SK-N-SH (cell line): ENCODE results near the gene PDE4D. TPM values are rescaled to one million over a fixed set of nuclear protein-coding genes. Genes with fewer than 3 reads are reported as not detected.

Experiments used
- CTCF ChIA-PET: fragments of 300-600, 350-600 bp; formaldehyde crosslinking; extraction: SDS; loops from one replicate; lab custom pipeline; 2021; lab: Yijun Ruan, JAX
- POLR2A ChIA-PET: fragments of 350-600 bp; sonication (Branson Sonifier 250); formaldehyde crosslinking; extraction: SDS; loops from one replicate; lab custom pipeline; 2020; ENCODE audit warnings: antibody characterized with exemption, inconsistent platforms; lab: Yijun Ruan, JAX
- DNase-seq: peaks from one replicate; pipeline ENCODE4 v3.0.0; 2012
- H2AFZ ChIP-seq: fragments of 200-600 bp; sonication (generic); 2 replicates; pipeline ENCODE4 v1.8.1; 2016; ENCODE audit warnings: antibody characterized with exemption, mild to moderate bottlenecking, low read depth
- H3F3A ChIP-seq: fragments of 200-600 bp; sonication (generic); replicated peaks from 2 replicates; pipeline ENCODE3; 2016; ENCODE audit warnings: antibody characterized with exemption, mild to moderate bottlenecking; ENCODE audit not compliant: insufficient read depth
- H3K27ac ChIP-seq, 2 experiments: fragments of 200-500 bp in 1 of 2; fragments of 200-600 bp in 1 of 2; sonication (Bioruptor generic) in 1 of 2; sonication (generic), shearing (Covaris generic) in 1 of 2; 2 replicates each; pipeline versions ENCODE4 v1.5.1 to v1.6.1; 2014 to 2016; ENCODE audit warnings: low read depth in 2 of 2, inconsistent platforms in 1 of 2, low read length in 1 of 2, mild to moderate bottlenecking in 1 of 2, mixed read lengths in 1 of 2
- H3K27me3 ChIP-seq: fragments of 200-600 bp; sonication (generic), shearing (Covaris generic); 2 replicates; pipeline ENCODE4 v1.6.1; 2016; ENCODE audit warnings: mixed run types; ENCODE audit not compliant: insufficient read depth
- H3K36me3 ChIP-seq, 2 experiments: fragments of 200-500 bp in 1 of 2; fragments of 200-600 bp in 1 of 2; sonication (Bioruptor generic) in 1 of 2; sonication (generic) in 1 of 2; replicated peaks in 1 of 2; 2 replicates each; pipeline versions ENCODE3 to v1.5.1; 2014 to 2016; ENCODE audit warnings: low read length in 1 of 2, mild to moderate bottlenecking in 1 of 2; ENCODE audit not compliant: insufficient read depth in 2 of 2, control insufficient read depth in 1 of 2
- H3K4me1 ChIP-seq, 2 experiments: fragments of 200-500 bp in 1 of 2; fragments of 200-600 bp in 1 of 2; sonication (Bioruptor generic) in 1 of 2; sonication (generic), shearing (Covaris generic) in 1 of 2; 2 replicates each; pipeline versions ENCODE4 v1.5.1 to v1.6.1; 2014 to 2016; ENCODE audit warnings: low read depth in 1 of 2, low read length in 1 of 2, mixed run types in 1 of 2; ENCODE audit not compliant: insufficient read depth in 2 of 2, control insufficient read depth in 1 of 2
- H3K4me2 ChIP-seq: fragments of 200-600 bp; sonication (generic), shearing (Covaris generic); 2 replicates; pipeline ENCODE4 v1.6.1; 2017; ENCODE audit warnings: mixed run types
- H3K4me3 ChIP-seq, 2 experiments: fragments of 200-500 bp in 1 of 2; fragments of 200-600 bp in 1 of 2; sonication (Bioruptor generic) in 1 of 2; sonication (generic), shearing (Covaris generic) in 1 of 2; 2 replicates each; pipeline versions ENCODE4 v1.5.1 to v1.8.1; 2014 to 2016; ENCODE audit warnings: low read depth in 2 of 2, inconsistent platforms in 1 of 2, low read length in 1 of 2, mild to moderate bottlenecking in 1 of 2, mixed read lengths in 1 of 2, moderate library complexity in 1 of 2
- H3K79me2 ChIP-seq: fragments of 200-600 bp; sonication (generic); 2 replicates; pipeline ENCODE4 v1.8.1; 2017; ENCODE audit warnings: mild to moderate bottlenecking; ENCODE audit not compliant: insufficient read depth
- H3K9ac ChIP-seq: fragments of 200-600 bp; sonication (generic); 2 replicates; pipeline ENCODE4 v1.6.1; 2017; ENCODE audit warnings: mixed run types
- H3K9me2 ChIP-seq: fragments of 200-600 bp; sonication (generic); 2 replicates; pipeline ENCODE4 v1.6.1; 2017; ENCODE audit warnings: mixed run types
- H3K9me3 ChIP-seq: fragments of 200-600 bp; sonication (generic); 2 replicates; pipeline ENCODE4 v1.6.1; 2017; ENCODE audit warnings: mixed run types, mild to moderate bottlenecking, moderate library complexity
- H4K20me1 ChIP-seq: fragments of 200-600 bp; sonication (generic); 2 replicates; pipeline ENCODE4 v1.6.1; 2017; ENCODE audit warnings: mild to moderate bottlenecking, mixed run types; ENCODE audit not compliant: insufficient read depth
- CHD2 ChIP-seq: fragments of 150-350 bp; IDR thresholded peaks from 2 replicates; pipeline ENCODE4 v1.6.1; 2018; ENCODE audit warnings: low read length; ENCODE audit not compliant: partially characterized antibody
- ELF1 ChIP-seq: IDR thresholded peaks from 2 replicates; pipeline ENCODE4 v1.4.0; 2012
- EP300 ChIP-seq, 2 experiments: IDR thresholded peaks; 2 replicates each; pipeline versions ENCODE4 v1.4.0 to v1.6.1; 2012; ENCODE audit warnings: borderline replicate concordance in 1 of 2, low read depth in 1 of 2, low read length in 1 of 2
- FOSL2 ChIP-seq: IDR thresholded peaks from 2 replicates; pipeline ENCODE4 v1.4.0; 2012; ENCODE audit warnings: low read depth, mild to moderate bottlenecking, moderate library complexity, borderline replicate concordance
- FOXM1 ChIP-seq: IDR thresholded peaks from 2 replicates; pipeline ENCODE4 v1.4.0; 2012; ENCODE audit warnings: low read depth, mild to moderate bottlenecking
- GABPA ChIP-seq: IDR thresholded peaks from 2 replicates; pipeline ENCODE4 v1.4.0; 2012; ENCODE audit warnings: low read depth, mild to moderate bottlenecking
- GATA2 ChIP-seq: sonication (generic); formaldehyde crosslinking; IDR thresholded peaks from 2 replicates; pipeline ENCODE4 v1.5.0; 2020; ENCODE audit warnings: mild to moderate bottlenecking, missing genetic modification reagents
- JUND ChIP-seq: IDR thresholded peaks from 2 replicates; pipeline ENCODE4 v1.4.0; 2012
- MEF2A ChIP-seq: IDR thresholded peaks from 2 replicates; pipeline ENCODE4 v1.4.0; 2012; ENCODE audit warnings: low read depth, borderline replicate concordance
- MXI1 ChIP-seq: IDR thresholded peaks from 2 replicates; pipeline ENCODE4 v1.6.1; 2012; ENCODE audit warnings: mild to moderate bottlenecking, low read depth, low read length, improper control_type of control experiment
- NFIC ChIP-seq: IDR thresholded peaks from 2 replicates; pipeline ENCODE4 v1.4.0; 2012; ENCODE audit warnings: borderline replicate concordance
- NRF1 ChIP-seq: IDR thresholded peaks from 2 replicates; pipeline ENCODE4 v1.6.1; 2012; ENCODE audit warnings: low read depth, mild to moderate bottlenecking, low read length
- PBX3 ChIP-seq: IDR thresholded peaks from 2 replicates; pipeline ENCODE4; 2012
- POLR2AphosphoS5 ChIP-seq: IDR thresholded peaks from 2 replicates; pipeline ENCODE4 v1.6.1; 2012; ENCODE audit warnings: low read depth, low read length
- RCOR1 ChIP-seq: fragments of 150-350 bp; IDR thresholded peaks from 2 replicates; pipeline ENCODE4 v1.6.1; 2017; ENCODE audit warnings: antibody characterized with exemption, low read length
- REST ChIP-seq: IDR thresholded peaks from 2 replicates; pipeline ENCODE4 v1.6.1; 2012; ENCODE audit warnings: mild to moderate bottlenecking, low read depth, low read length, moderate library complexity
- SMC3 ChIP-seq: IDR thresholded peaks from 2 replicates; pipeline ENCODE4 v1.6.1; 2012; ENCODE audit warnings: low read depth, low read length, improper control_type of control experiment
- TAF1 ChIP-seq: IDR thresholded peaks from 2 replicates; pipeline ENCODE4 v1.6.1; 2012; ENCODE audit warnings: low read depth, mild to moderate bottlenecking, low read length, moderate library complexity, borderline replicate concordance
- TEAD4 ChIP-seq: IDR thresholded peaks from 2 replicates; pipeline ENCODE4 v1.4.0; 2012; ENCODE audit warnings: mild to moderate bottlenecking, borderline replicate concordance; ENCODE audit not compliant: insufficient read depth
- WGBS: methylation state at CpG from one replicate; pipeline ENCODE4 v1.1.6; 2017; ENCODE audit warnings: low lambda C conversion rate; 5-methylcytosine and 5-hydroxymethylcytosine counted together
- polyA plus RNA-seq, 3 experiments: library from polyadenylated mRNA; depleted of rRNA; stranded (reverse); fragments of >200 nt; gene quantifications; 2 replicates each; pipeline ENCODE4 v1.2.3, GENCODE V29; 2012
- TF ChIP-seq, protein P1 (sequence below): IDR thresholded peaks from 2 replicates; pipeline ENCODE4 v1.4.0; 2012; ENCODE audit warnings: low read depth
- TF ChIP-seq, protein P2 (sequence below): IDR thresholded peaks from 2 replicates; pipeline ENCODE4 v1.4.0; 2012; ENCODE audit warnings: low read depth, borderline replicate concordance

Gene PDE4D
- polyA plus RNA-seq, 1 of the 3 experiments (the other 2 are of a cell fraction): 2.4 TPM

GRCh38 chr5:59178071-59178470, 715.5 kb downstream of the PDE4D start:
- Histone ChIP-seq H3K27ac (no peak overlapping the region), H3K79me2 (no peaks in the 10 kb centered on the region), H3F3A (no peaks in the 10 kb centered on the region), H2AFZ (no peak overlapping the region), H3K9ac (no peak overlapping the region), H3K4me3 (no peak overlapping the region), H3K9me3 (no peaks in the 10 kb centered on the region), H3K4me2 (no peak overlapping the region), H3K36me3 (no peaks in the 10 kb centered on the region), H3K9me2 (no peaks in the 10 kb centered on the region), H3K4me1 (peaks cover 0 to 5% of the 10 kb centered on the region in 2 experiments; a peak in 2 of 4 replicates), H3K27me3 (no peaks in the 10 kb centered on the region)
- 63% methylated on average over 2 of the region's 2 CpGs for WGBS
- DNase-seq: no peak
- ChIA-PET CTCF (interaction anchor here (1.0 to 9.0 kb wide), 4 partner anchors 9 to 292 kb away, joined by 3 to 76 read pairs (median 5); no protein-coding TSS in a partner anchor), POLR2A (no interaction called here)
- no peak for TF ChIP-seq NFIC
- no peak for TF ChIP-seq GABPA
- no peak for TF ChIP-seq POLR2AphosphoS5
- TF ChIP-seq REST: no peak
- TF ChIP-seq NRF1: no peak
- TF ChIP-seq ELF1: no peak
- no peak for TF ChIP-seq TAF1
- TF ChIP-seq EP300 (IDR thresholded peaks at IDR 0.05; ENCODE audit: borderline replicate concordance in 1 of 2, low read depth in 1 of 2, low read length in 1 of 2): no peak
- TF ChIP-seq MEF2A: no peak
- no peak for TF ChIP-seq TEAD4
- TF ChIP-seq CHD2: no peak
- TF ChIP-seq, all 33 proteins: peak for 0
- H4K20me1 ChIP-seq: no peaks in the 10 kb centered on the region

- H3K4me3 ChIP-seq: no peak overlapping the region
- no peaks in the 10 kb centered on the region for H4K20me1 ChIP-seq
- CTCF ChIA-PET: interaction anchor here (2.7 to 9.0 kb wide), 2 partner anchors 9 to 203 kb away, joined by 7 to 76 read pairs; no protein-coding TSS in a partner anchor
- POLR2A ChIA-PET: no interaction called here
- H3K9ac ChIP-seq: no peak overlapping the region
- H3K79me2 ChIP-seq: no peaks in the 10 kb centered on the region
- H3K27me3 ChIP-seq: no peaks in the 10 kb centered on the region
- H2AFZ ChIP-seq: no peak overlapping the region
- no peaks in the 10 kb centered on the region for H3K9me2 ChIP-seq
- no peak for DNase-seq
- 92% methylated on average over 2 of the region's 3 CpGs for WGBS
- H3F3A ChIP-seq: no peaks in the 10 kb centered on the region
- no peak overlapping the region for H3K4me2 ChIP-seq
- no peaks in the 10 kb centered on the region for H3K9me3 ChIP-seq
- H3K27ac ChIP-seq: no peak overlapping the region
- no peaks in the 10 kb centered on the region for H3K36me3 ChIP-seq
- H3K4me1 ChIP-seq: peaks cover 0 to 5% of the 10 kb centered on the region in 2 experiments; a peak in 2 of 4 replicates
- TF ChIP-seq, protein P1, sequence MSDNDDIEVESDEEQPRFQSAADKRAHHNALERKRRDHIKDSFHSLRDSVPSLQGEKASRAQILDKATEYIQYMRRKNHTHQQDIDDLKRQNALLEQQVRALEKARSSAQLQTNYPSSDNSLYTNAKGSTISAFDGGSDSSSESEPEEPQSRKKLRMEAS: no peak
- TF ChIP-seq TEAD4: no peak
- no peak for TF ChIP-seq TAF1
- TF ChIP-seq GATA2: no peak
- TF ChIP-seq, protein P2, sequence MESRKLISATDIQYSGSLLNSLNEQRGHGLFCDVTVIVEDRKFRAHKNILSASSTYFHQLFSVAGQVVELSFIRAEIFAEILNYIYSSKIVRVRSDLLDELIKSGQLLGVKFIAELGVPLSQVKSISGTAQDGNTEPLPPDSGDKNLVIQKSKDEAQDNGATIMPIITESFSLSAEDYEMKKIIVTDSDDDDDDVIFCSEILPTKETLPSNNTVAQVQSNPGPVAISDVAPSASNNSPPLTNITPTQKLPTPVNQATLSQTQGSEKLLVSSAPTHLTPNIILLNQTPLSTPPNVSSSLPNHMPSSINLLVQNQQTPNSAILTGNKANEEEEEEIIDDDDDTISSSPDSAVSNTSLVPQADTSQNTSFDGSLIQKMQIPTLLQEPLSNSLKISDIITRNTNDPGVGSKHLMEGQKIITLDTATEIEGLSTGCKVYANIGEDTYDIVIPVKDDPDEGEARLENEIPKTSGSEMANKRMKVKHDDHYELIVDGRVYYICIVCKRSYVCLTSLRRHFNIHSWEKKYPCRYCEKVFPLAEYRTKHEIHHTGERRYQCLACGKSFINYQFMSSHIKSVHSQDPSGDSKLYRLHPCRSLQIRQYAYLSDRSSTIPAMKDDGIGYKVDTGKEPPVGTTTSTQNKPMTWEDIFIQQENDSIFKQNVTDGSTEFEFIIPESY: no peak
- TF ChIP-seq MXI1: no peak
- TF ChIP-seq JUND: no peak
- no peak for TF ChIP-seq GABPA
- no peak for TF ChIP-seq ELF1
- TF ChIP-seq PBX3: no peak
- no peak for TF ChIP-seq POLR2AphosphoS5
- no peak for TF ChIP-seq FOSL2
- TF ChIP-seq SMC3: no peak
- no peak for TF ChIP-seq FOXM1
- no peak for TF ChIP-seq RCOR1
Measured at GRCh38 chr5:59177644-59178043, 715.9 kb downstream of the PDE4D start.
